Thyroid gland (tissue), 4 donors: ENCODE measurements around the gene KIAA0408. TPM values are rescaled to one million over a fixed set of nuclear protein-coding genes. Genes with fewer than 3 reads are reported as not detected.

Experiments
- DNase-seq, 2 donors: peaks; one replicate each; pipeline ENCODE4 v3.0.0-alpha.2; 2019
- H3K27ac ChIP-seq, 3 donors: fragments of 200-600 bp; sonication (generic); 1 replicate in 2 of 3; 2 replicates in 1 of 3; pipeline ENCODE4 v1.5.1; 2016 to 2019; ENCODE audit warnings: mild to moderate bottlenecking in 1 of 3, moderate library complexity in 1 of 3
- H3K27me3 ChIP-seq: fragments of 200-600 bp; sonication (generic); one replicate; pipeline ENCODE4 v1.5.1; 2019
- H3K36me3 ChIP-seq, 2 donors: fragments of 200-600 bp; sonication (generic); one replicate each; pipeline ENCODE4 v1.5.1; 2016 to 2019
- H3K4me1 ChIP-seq, 2 donors: fragments of 200-600 bp; sonication (generic); one replicate each; pipeline ENCODE4 v1.5.1; 2017 to 2019
- H3K4me3 ChIP-seq, 3 donors: fragments of 200-600 bp; sonication (generic); replicated peaks in 1 of 3; 1 replicate in 2 of 3; 2 replicates in 1 of 3; pipeline ENCODE4 v1.5.1; 2016; ENCODE audit warnings: mild to moderate bottlenecking in 1 of 3
- H3K9me3 ChIP-seq: fragments of 200-600 bp; sonication (generic); one replicate; pipeline ENCODE4 v1.5.1; 2017
- CTCF ChIP-seq, 6 experiments: fragments of 200-600 bp in 3 of 6; fragments of 450-650 bp in 3 of 6; sonication (generic) in 3 of 6; IDR thresholded peaks; one replicate each; pipeline ENCODE4 v1.5.1; 2016 to 2019; ENCODE audit warnings: antibody characterized with exemption in 6 of 6, mild to moderate bottlenecking in 2 of 6, inconsistent platforms in 1 of 6, moderate library complexity in 1 of 6
- POLR2A ChIP-seq, 2 donors: fragments of 450-650 bp; IDR thresholded peaks; one replicate each; pipeline ENCODE4 v1.6.1; 2017; ENCODE audit warnings: antibody characterized with exemption in 2 of 2, mild to moderate bottlenecking in 2 of 2, moderate library complexity in 1 of 2
- WGBS, 2 donors: methylation state at CpG; one replicate each; pipeline ENCODE4 v1.1.5; 2017; 5-methylcytosine and 5-hydroxymethylcytosine counted together
- intact Hi-C: fragments of 100-400 bp; cut with DNase I; formaldehyde crosslinking; loops from one replicate; pipeline ENCODE4 v1.15.1; 2023
- total RNA-seq, 4 donors: library from RNA; depleted of rRNA; stranded (reverse); fragments of >200 nt; gene quantifications; one replicate each; pipeline ENCODE4 v1.2.3, GENCODE V29; 2016

Gene KIAA0408
- total RNA-seq, 4 donors from 2014 or later: 0.38 to 3.6 (median 1.7) TPM

GRCh38 chr6:127475823-127476176 is 16.6 kb upstream of the KIAA0408 start:
- Histone ChIP-seq H3K4me1 (no peaks in the 10 kb centered on the region), H3K9me3 (no peaks in the 10 kb centered on the region), H3K36me3 (no peaks in the 10 kb centered on the region), H3K27me3 (no peaks in the 10 kb centered on the region), H3K4me3 (no peak overlapping the region), H3K27ac (no peak overlapping the region)
- intact Hi-C loops: loop anchor here (10.0 kb wide), 1 partner anchor 159 kb away; no protein-coding TSS in a partner anchor
- WGBS, 2 donors: 90 to 93% methylated on average over 34 of the region's 34 CpGs
- TF ChIP-seq POLR2A (IDR thresholded peaks at IDR 0.05): no peak
- no peak for TF ChIP-seq CTCF (IDR thresholded peaks at IDR 0.05)
- no peak for DNase-seq

DNA sequence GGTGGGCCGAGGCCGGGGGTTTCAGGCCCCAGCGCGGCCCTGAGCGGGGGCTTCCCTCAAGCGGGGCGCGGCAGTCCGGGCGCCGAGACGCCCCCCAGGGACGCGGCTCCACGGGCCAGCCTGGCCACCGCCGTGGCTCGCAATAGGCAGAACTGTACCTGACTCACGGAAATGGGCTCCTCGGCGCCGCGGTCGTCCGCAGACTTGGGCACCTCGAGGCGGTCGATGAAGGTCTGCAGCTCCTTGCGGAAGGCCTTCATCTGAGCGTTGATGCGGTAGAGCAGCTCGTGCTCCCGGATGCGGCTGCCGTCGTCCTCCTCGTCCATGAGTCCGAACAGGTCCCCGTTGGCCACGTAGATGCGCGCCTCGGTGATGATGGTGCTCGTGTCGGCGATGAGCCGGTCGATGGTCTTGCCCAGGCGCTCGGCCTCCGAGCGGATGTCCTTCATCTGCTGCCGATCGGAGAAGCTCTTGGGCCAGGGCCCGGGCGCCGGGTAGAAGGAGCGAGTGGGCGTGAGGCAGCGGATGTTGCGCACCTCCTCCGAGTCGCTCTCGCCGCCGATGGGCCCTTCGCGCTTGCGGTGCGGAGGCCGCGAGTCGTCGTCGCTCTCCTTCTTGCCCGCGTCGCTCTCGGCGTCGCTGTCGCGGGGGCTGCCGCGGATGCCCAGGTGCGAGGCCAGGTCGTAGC is 16.1 kb upstream of the KIAA0408 start:
- DNase-seq: no peak
- H3K27ac ChIP-seq: no peak overlapping the region
- WGBS, 2 donors: 91 to 95% methylated on average over 61 to 68 of the region's 87 CpGs
- intact Hi-C loops: loop anchor here (10.0 kb wide), 1 partner anchor 160 kb away; no protein-coding TSS in a partner anchor
- H3K9me3 ChIP-seq: no peaks in the 10 kb centered on the region
- H3K36me3 ChIP-seq: no peaks in the 10 kb centered on the region
- no peak overlapping the region for H3K4me3 ChIP-seq
- H3K4me1 ChIP-seq: no peaks in the 10 kb centered on the region
- no peaks in the 10 kb centered on the region for H3K27me3 ChIP-seq
- no peak for TF ChIP-seq CTCF (IDR thresholded peaks at IDR 0.05)
- no peak for TF ChIP-seq POLR2A (IDR thresholded peaks at IDR 0.05)

- 59 to 64% methylated on average over 5 of the region's 5 CpGs for WGBS, 2 donors
- Histone ChIP-seq H3K27me3 (no peaks in the 10 kb centered on the region), H3K27ac (no peak overlapping the region), H3K4me3 (no peak overlapping the region), H3K4me1 (no peaks in the 10 kb centered on the region), H3K9me3 (no peaks in the 10 kb centered on the region), H3K36me3 (no peaks in the 10 kb centered on the region)
- intact Hi-C loops: loop anchor here (10.0 kb wide), 1 partner anchor 163 kb away; no protein-coding TSS in a partner anchor
- TF ChIP-seq CTCF (IDR thresholded peaks at IDR 0.05) (no peak), POLR2A (IDR thresholded peaks at IDR 0.05) (no peak)
- DNase-seq: no peak
Observed at GRCh38 chr6:127471379-127472255, 12.4 kb upstream of the KIAA0408 start.

GRCh38 chr6:127468936-127469335 is 9.7 kb upstream of the KIAA0408 start:
- WGBS, 2 donors: 86 to 88% methylated on average over 2 of the region's 2 CpGs
- TF ChIP-seq CTCF (IDR thresholded peaks at IDR 0.05) (no peak), POLR2A (IDR thresholded peaks at IDR 0.05) (no peak)
- H3K27me3 ChIP-seq: no peaks in the 10 kb centered on the region
- H3K4me1 ChIP-seq: peaks cover 0 to 2% of the 10 kb centered on the region in 2 donors
- H3K36me3 ChIP-seq: no peaks in the 10 kb centered on the region
- DNase-seq: no peak
- H3K4me3 ChIP-seq: no peak overlapping the region
- no peaks in the 10 kb centered on the region for H3K9me3 ChIP-seq
- intact Hi-C loops: no loop called here
- no peak overlapping the region for H3K27ac ChIP-seq

DNA sequence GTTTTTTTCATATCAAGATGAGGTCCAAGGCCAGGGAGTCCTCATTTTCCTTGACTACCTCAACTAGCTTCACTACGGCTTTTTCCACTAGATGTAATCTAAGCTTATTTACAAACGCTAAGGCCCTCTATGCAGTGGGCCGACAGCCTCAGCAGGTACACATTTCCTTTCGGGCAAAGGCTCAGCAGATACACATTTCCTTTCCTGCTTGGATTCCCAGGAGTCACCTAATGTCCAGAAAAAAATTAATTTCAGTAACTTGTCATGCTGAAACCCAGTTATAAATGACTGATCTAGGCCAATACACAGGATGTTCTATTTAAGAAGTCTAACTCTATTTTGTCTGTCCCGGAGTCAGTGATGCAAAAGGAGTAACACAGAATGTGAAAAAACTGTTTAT is 7.2 kb upstream of the KIAA0408 start:
- no peak for DNase-seq
- no peak overlapping the region for H3K27ac ChIP-seq
- WGBS, 2 donors: 77 to 93% methylated on average over 5 of the region's 5 CpGs
- H3K4me1 ChIP-seq: peaks cover 0 to 7% of the 10 kb centered on the region in 2 donors
- no peak overlapping the region for H3K4me3 ChIP-seq
- intact Hi-C loops: no loop called here
- TF ChIP-seq CTCF (IDR thresholded peaks at IDR 0.05): no peak
- TF ChIP-seq POLR2A (IDR thresholded peaks at IDR 0.05): no peak
- no peaks in the 10 kb centered on the region for H3K27me3 ChIP-seq
- no peaks in the 10 kb centered on the region for H3K9me3 ChIP-seq
- no peaks in the 10 kb centered on the region for H3K36me3 ChIP-seq
